ENCODE data around the gene GAS7. TPM values are rescaled to one million over a fixed set of nuclear protein-coding genes. Genes with fewer than 3 reads are reported as not detected.

GAS7 gene
- total and polyA plus RNA-seq, 2 of the 13 experiments (the other 11 are each of a cell fraction or from before 2014, with no cell fraction given), result 1.0 to 5.2 TPM

DNA sequence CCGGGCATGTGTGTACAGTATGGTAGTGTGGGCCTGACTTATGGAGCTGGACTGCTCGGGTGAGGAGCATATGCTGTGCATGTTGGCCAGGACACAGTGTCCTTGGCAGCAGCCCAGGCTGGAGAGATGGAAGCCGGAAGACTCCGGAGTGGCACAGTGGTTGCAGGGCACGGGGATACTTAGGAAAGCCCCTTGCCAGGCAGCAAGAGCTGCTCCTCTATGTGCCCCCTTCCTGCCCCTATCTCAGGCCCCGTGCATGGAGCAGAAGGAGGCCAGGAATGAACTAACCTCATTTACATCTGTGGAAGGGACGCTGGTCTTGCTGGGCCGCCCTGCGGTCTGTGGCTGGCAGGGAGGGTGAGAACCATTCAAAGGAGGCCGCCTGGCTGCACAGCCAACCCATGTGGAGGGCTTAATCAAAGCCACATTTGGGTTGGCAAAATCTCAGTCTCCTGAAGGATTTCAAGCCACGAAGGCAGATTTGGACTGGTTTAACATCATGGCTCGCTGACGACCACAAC is 261.1 kb downstream of the GAS7 start:
- FAIRE-seq (no peak), ATAC-seq (no peak), DNase-seq (ENCODE audit: low spot score) (no peak)
- H3K9me3 ChIP-seq (ENCODE audit: low read length), result no peaks in the 10 kb centered on the region
- no peak overlapping the region for H3K9ac ChIP-seq (ENCODE audit: insufficient read depth, low read depth, low read length)
- no peaks in the 10 kb centered on the region for H3K4me1 ChIP-seq (ENCODE audit: insufficient read depth, low read length)
- peaks cover 1 to 4% of the 10 kb centered on the region in 2 experiments; a peak in 2 of 5 replicates for H3K27me3 ChIP-seq (ENCODE audit: control insufficient read depth in 1 of 2, insufficient read depth in 2 of 2, low read length in 2 of 2)
- 46% methylated on average over 7 of the region's 13 CpGs for WGBS (ENCODE audit: low lambda C conversion rate)
- no peak overlapping the region for H3K4me2 ChIP-seq (ENCODE audit: low read depth, low read length)
- 0 out of 2 replicates have a peak, but pooled peaks cover 3% of the 10 kb centered on the region for H4K20me1 ChIP-seq (ENCODE audit: insufficient read depth, low read length)
- intact Hi-C loops (cut with micrococcal nuclease; ENCODE audit: unreplicated experiment), result no loop called here
- TF ChIP-seq CEBPZ (IDR thresholded peaks at IDR 0.05; ENCODE audit: low read length), result no peak
- TF ChIP-seq HMG20A (CRISPR knock-in tag; IDR thresholded peaks at IDR 0.05; ENCODE audit: borderline replicate concordance), result no peak
- TF ChIP-seq GPN1 (CRISPR knock-in tag; IDR thresholded peaks at IDR 0.05; ENCODE audit: borderline replicate concordance), result no peak
- BruUV-seq (replicated peaks), result no TSS peak
- POLR2A ChIA-PET, result no interaction called here
- no peak overlapping the region for H2AFZ ChIP-seq (ENCODE audit: low read length)
- in situ Hi-C loops (cut with HindIII; ENCODE audit: extremely low pct_ligation_motif_present, low pct_unique_long_range_greater_than_20kb), result no loop called here
- H3K27ac ChIP-seq (ENCODE audit: extremely low read length, insufficient read depth, low read length), result no peak overlapping the region
- CTCF ChIA-PET (ENCODE audit: low intra/inter-chr PET ratio, low total read pairs), result no interaction called here
- H3K4me3 ChIP-seq (replicated peaks in 1 of 3; ENCODE audit: insufficient read depth in 1 of 3, low read depth in 2 of 3, low read length in 3 of 3), result no peak overlapping the region
- H3K36me3 ChIP-seq (replicated peaks in 1 of 2; ENCODE audit: control insufficient read depth in 1 of 2, insufficient read depth in 2 of 2, low read length in 2 of 2), result no peaks in the 10 kb centered on the region
- H3K79me2 ChIP-seq (ENCODE audit: insufficient read depth, low read length), result no peaks in the 10 kb centered on the region

- no peak overlapping the region for H3K4me2 ChIP-seq (ENCODE audit: low read depth, low read length)
- intact Hi-C loops (cut with micrococcal nuclease; ENCODE audit: unreplicated experiment), result no loop called here
- 0 out of 2 replicates have a peak, but pooled peaks cover 3% of the 10 kb centered on the region for H4K20me1 ChIP-seq (ENCODE audit: insufficient read depth, low read length)
- ChIA-PET CTCF (ENCODE audit: low intra/inter-chr PET ratio, low total read pairs) (no interaction called here), POLR2A (no interaction called here)
- in situ Hi-C loops (cut with HindIII; ENCODE audit: extremely low pct_ligation_motif_present, low pct_unique_long_range_greater_than_20kb), result no loop called here
- BruUV-seq (replicated peaks), result no TSS peak
- H3K9ac ChIP-seq (ENCODE audit: insufficient read depth, low read depth, low read length), result no peak overlapping the region
- H3K79me2 ChIP-seq (ENCODE audit: insufficient read depth, low read length), result no peaks in the 10 kb centered on the region
- no peaks in the 10 kb centered on the region for H3K4me1 ChIP-seq (ENCODE audit: insufficient read depth, low read length)
- WGBS (ENCODE audit: low lambda C conversion rate), result 0% methylated on average over 1 of the region's 3 CpGs
- FAIRE-seq, result no peak
- H3K4me3 ChIP-seq (replicated peaks in 1 of 3; ENCODE audit: insufficient read depth in 1 of 3, low read depth in 2 of 3, low read length in 3 of 3), result no peak overlapping the region
- no peak for TF ChIP-seq ZNF616 (CRISPR knock-in tag; IDR thresholded peaks at IDR 0.05; ENCODE audit: low read depth)
- no peak for TF ChIP-seq ZNF326 (CRISPR knock-in tag; IDR thresholded peaks at IDR 0.05; ENCODE audit: borderline replicate concordance)
- TF ChIP-seq ZFP82 (CRISPR knock-in tag; IDR thresholded peaks at IDR 0.05; ENCODE audit: borderline replicate concordance), result no peak
- TF ChIP-seq, protein P1, sequence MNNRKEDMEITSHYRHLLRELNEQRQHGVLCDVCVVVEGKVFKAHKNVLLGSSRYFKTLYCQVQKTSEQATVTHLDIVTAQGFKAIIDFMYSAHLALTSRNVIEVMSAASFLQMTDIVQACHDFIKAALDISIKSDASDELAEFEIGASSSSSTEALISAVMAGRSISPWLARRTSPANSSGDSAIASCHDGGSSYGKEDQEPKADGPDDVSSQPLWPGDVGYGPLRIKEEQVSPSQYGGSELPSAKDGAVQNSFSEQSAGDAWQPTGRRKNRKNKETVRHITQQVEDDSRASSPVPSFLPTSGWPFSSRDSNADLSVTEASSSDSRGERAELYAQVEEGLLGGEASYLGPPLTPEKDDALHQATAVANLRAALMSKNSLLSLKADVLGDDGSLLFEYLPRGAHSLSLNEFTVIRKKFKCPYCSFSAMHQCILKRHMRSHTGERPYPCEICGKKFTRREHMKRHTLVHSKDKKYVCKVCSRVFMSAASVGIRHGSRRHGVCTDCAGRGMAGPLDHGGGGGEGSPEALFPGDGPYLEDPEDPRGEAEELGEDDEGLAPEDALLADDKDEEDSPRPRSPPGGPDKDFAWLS (CRISPR knock-in tag; IDR thresholded peaks at IDR 0.05; ENCODE audit: borderline replicate concordance), result no peak
- TF ChIP-seq MIXL1 (CRISPR knock-in tag; IDR thresholded peaks at IDR 0.05), result no peak
- no peak for DNase-seq (ENCODE audit: low spot score)
- no peak overlapping the region for H2AFZ ChIP-seq (ENCODE audit: low read length)
- no peak overlapping the region for H3K27ac ChIP-seq (ENCODE audit: extremely low read length, insufficient read depth, low read length)
- no peaks in the 10 kb centered on the region for H3K9me3 ChIP-seq (ENCODE audit: low read length)
- no peak for ATAC-seq
- no peaks in the 10 kb centered on the region for H3K36me3 ChIP-seq (replicated peaks in 1 of 2; ENCODE audit: control insufficient read depth in 1 of 2, insufficient read depth in 2 of 2, low read length in 2 of 2)
- H3K27me3 ChIP-seq (ENCODE audit: control insufficient read depth in 1 of 2, insufficient read depth in 2 of 2, low read length in 2 of 2), result peaks cover 0 to 12% of the 10 kb centered on the region in 2 experiments; a peak in 3 of 5 replicates
Measured at GRCh38 chr17:9936095-9936494, 262.3 kb downstream of the GAS7 start.
